Body of pancreas (tissue), 4 donors: ENCODE measurements around the gene NDUFS1.

Experiments
- POLR2A ChIP-seq, 3 donors: fragments of 450-650 bp; IDR thresholded peaks; one replicate each; pipeline ENCODE4 v1.6.1; 2016; ENCODE audit warnings: antibody characterized with exemption in 3 of 3, mild to moderate bottlenecking in 2 of 3
- TF ChIP-seq, protein P1 (sequence below), 7 experiments: fragments of 450-650 bp in 4 of 7; fragments of 200-600 bp in 3 of 7; sonication (generic) in 3 of 7; IDR thresholded peaks; one replicate each; pipeline ENCODE4 v1.5.1; 2016 to 2019; ENCODE audit warnings: antibody characterized with exemption in 7 of 7

GRCh38 chr2:206105038-206105437 is 54.2 kb downstream of the NDUFS1 start:
- TF ChIP-seq, protein P1, sequence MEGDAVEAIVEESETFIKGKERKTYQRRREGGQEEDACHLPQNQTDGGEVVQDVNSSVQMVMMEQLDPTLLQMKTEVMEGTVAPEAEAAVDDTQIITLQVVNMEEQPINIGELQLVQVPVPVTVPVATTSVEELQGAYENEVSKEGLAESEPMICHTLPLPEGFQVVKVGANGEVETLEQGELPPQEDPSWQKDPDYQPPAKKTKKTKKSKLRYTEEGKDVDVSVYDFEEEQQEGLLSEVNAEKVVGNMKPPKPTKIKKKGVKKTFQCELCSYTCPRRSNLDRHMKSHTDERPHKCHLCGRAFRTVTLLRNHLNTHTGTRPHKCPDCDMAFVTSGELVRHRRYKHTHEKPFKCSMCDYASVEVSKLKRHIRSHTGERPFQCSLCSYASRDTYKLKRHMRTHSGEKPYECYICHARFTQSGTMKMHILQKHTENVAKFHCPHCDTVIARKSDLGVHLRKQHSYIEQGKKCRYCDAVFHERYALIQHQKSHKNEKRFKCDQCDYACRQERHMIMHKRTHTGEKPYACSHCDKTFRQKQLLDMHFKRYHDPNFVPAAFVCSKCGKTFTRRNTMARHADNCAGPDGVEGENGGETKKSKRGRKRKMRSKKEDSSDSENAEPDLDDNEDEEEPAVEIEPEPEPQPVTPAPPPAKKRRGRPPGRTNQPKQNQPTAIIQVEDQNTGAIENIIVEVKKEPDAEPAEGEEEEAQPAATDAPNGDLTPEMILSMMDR (IDR thresholded peaks at IDR 0.05) = no peak
- no peak for TF ChIP-seq POLR2A (IDR thresholded peaks at IDR 0.05)
